A549 (cell line): Measurements from ENCODE around the gene TFCP2.

Experiments
- JUN ChIP-seq, 2 experiments: fragments of >200 bp; sonication (Bioruptor Twin); formaldehyde crosslinking; IDR thresholded peaks; 2 replicates in 1 of 2; 3 replicates in 1 of 2; pipeline ENCODE4 v1.6.1; 2016 to 2017
- KDM5A ChIP-seq: fragments of 200-600 bp; sonication (generic); IDR thresholded peaks from 2 replicates; pipeline ENCODE4 v1.6.1; 2016; ENCODE audit warnings: antibody characterized with exemption, mild to moderate bottlenecking
- MAZ ChIP-seq: fragments of 150-350 bp; IDR thresholded peaks from 2 replicates; pipeline ENCODE4 v1.6.1; 2014; ENCODE audit warnings: antibody characterized with exemption, low read depth, low read length, borderline replicate concordance
- NR3C1 ChIP-seq: fragments of >200 bp; sonication (Bioruptor Twin); formaldehyde crosslinking; IDR thresholded peaks from 3 replicates; pipeline ENCODE4 v1.6.1; 2017
- PHF8 ChIP-seq: fragments of 200-600 bp; sonication (generic); IDR thresholded peaks from 2 replicates; pipeline ENCODE4 v1.6.1; 2016; ENCODE audit warnings: low read depth, mild to moderate bottlenecking, antibody characterized with exemption, moderate library complexity, borderline replicate concordance
- RFX5 ChIP-seq: fragments of 450-650 bp; IDR thresholded peaks from 2 replicates; pipeline ENCODE4 v1.7.1; 2014; ENCODE audit warnings: antibody characterized with exemption, mild to moderate bottlenecking, moderate library complexity
- TF ChIP-seq, protein P1 (sequence below): fragments of >200 bp; sonication (Bioruptor Twin); formaldehyde crosslinking; IDR thresholded peaks from 3 replicates; pipeline ENCODE4 v1.5.1; 2016
- TF ChIP-seq, protein P2 (sequence below): fragments of 200-600 bp; sonication (generic); IDR thresholded peaks from 2 replicates; pipeline ENCODE4 v1.6.1; 2016; ENCODE audit warnings: antibody characterized with exemption, mild to moderate bottlenecking, moderate library complexity
- TF ChIP-seq, protein P3 (sequence below): IDR thresholded peaks from 2 replicates; pipeline ENCODE4 v1.6.1; 2012

DNA sequence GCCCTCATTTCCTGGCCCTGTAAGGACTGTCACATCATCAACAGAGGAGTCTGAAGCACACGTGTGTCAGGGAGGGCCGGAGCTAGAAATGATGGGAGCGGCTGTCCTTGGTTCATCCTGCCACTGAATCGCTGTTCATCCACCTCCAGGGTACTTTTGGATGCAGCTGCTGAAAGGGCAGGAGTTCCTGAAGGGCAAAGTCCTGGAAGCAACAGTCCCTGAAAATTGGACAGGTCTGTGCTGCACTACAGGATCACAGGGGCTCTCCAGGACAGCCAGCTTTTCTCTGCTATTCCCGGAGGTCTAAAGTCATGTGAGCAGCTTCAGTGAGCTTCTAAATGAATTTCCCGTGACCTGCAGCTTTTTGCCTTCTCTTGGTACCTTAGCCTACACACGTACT lies 27.2 kb upstream of the TFCP2 start:
- TF ChIP-seq, protein P1, sequence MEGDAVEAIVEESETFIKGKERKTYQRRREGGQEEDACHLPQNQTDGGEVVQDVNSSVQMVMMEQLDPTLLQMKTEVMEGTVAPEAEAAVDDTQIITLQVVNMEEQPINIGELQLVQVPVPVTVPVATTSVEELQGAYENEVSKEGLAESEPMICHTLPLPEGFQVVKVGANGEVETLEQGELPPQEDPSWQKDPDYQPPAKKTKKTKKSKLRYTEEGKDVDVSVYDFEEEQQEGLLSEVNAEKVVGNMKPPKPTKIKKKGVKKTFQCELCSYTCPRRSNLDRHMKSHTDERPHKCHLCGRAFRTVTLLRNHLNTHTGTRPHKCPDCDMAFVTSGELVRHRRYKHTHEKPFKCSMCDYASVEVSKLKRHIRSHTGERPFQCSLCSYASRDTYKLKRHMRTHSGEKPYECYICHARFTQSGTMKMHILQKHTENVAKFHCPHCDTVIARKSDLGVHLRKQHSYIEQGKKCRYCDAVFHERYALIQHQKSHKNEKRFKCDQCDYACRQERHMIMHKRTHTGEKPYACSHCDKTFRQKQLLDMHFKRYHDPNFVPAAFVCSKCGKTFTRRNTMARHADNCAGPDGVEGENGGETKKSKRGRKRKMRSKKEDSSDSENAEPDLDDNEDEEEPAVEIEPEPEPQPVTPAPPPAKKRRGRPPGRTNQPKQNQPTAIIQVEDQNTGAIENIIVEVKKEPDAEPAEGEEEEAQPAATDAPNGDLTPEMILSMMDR = no peak
- TF ChIP-seq MAZ = no peak
- TF ChIP-seq KDM5A = no peak
- TF ChIP-seq NR3C1 = no peak
- TF ChIP-seq RFX5 = no peak
- TF ChIP-seq, protein P2, sequence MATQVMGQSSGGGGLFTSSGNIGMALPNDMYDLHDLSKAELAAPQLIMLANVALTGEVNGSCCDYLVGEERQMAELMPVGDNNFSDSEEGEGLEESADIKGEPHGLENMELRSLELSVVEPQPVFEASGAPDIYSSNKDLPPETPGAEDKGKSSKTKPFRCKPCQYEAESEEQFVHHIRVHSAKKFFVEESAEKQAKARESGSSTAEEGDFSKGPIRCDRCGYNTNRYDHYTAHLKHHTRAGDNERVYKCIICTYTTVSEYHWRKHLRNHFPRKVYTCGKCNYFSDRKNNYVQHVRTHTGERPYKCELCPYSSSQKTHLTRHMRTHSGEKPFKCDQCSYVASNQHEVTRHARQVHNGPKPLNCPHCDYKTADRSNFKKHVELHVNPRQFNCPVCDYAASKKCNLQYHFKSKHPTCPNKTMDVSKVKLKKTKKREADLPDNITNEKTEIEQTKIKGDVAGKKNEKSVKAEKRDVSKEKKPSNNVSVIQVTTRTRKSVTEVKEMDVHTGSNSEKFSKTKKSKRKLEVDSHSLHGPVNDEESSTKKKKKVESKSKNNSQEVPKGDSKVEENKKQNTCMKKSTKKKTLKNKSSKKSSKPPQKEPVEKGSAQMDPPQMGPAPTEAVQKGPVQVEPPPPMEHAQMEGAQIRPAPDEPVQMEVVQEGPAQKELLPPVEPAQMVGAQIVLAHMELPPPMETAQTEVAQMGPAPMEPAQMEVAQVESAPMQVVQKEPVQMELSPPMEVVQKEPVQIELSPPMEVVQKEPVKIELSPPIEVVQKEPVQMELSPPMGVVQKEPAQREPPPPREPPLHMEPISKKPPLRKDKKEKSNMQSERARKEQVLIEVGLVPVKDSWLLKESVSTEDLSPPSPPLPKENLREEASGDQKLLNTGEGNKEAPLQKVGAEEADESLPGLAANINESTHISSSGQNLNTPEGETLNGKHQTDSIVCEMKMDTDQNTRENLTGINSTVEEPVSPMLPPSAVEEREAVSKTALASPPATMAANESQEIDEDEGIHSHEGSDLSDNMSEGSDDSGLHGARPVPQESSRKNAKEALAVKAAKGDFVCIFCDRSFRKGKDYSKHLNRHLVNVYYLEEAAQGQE = no peak
- TF ChIP-seq, protein P3, sequence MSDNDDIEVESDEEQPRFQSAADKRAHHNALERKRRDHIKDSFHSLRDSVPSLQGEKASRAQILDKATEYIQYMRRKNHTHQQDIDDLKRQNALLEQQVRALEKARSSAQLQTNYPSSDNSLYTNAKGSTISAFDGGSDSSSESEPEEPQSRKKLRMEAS = no peak
- TF ChIP-seq PHF8 = no peak
- no peak for TF ChIP-seq JUN (IDR thresholded peaks at IDR 0.05)
